Stimulated activated CD4-positive, alpha-beta T cell treated with anti-CD3 and anti-CD28 coated beads, Interleukin-4, amount 100 ng/mL, for 4 hours (primary cell): ENCODE data around the gene ASGR2.

Experiments used
- DNase-seq, 2 experiments: peaks; one replicate each; pipeline ENCODE4 v3.0.0-alpha.2; 2020

Gene ASGR2

DNA sequence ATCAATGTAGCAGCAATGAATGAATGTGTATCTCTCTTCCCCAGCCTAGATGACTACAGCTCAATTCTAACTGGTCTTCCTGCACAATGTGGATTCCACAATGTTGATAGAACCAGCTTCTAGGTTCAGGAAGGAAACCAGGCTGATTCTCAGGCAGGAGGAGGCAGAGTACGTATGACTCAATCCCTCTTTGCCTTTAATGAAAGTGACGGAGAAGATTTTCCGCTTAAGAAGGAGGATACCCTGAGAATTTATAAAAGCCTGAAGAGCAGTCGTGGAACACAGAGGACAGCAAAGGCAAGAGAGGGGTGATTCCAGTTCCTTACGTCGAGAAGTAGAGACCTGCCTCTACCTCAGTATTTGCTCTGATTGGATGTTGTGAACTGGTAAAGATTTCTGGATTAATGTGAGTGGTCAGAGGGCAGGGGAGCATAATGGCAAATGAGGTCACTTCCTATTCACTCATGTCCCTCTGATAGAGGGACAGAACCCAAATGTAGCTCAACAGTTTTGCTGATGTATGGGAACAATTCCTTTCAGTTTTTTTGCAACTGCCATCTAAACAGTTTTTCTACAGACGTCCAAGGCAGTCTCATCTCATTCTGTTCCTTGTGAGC, 55.7 kb downstream of the ASGR2 start:
- DNase-seq: no peak

GRCh38 chr17:7056386-7056785, 58.2 kb downstream of the ASGR2 start:
- no peak for DNase-seq
